Esophagus muscularis mucosa (tissue), 4 donors: ENCODE results near the gene VWA7.

Experiments used
- EP300 ChIP-seq: sonication (generic); formaldehyde crosslinking; IDR thresholded peaks from one replicate; pipeline ENCODE4 v1.6.1; 2017; ENCODE audit warnings: antibody characterized with exemption
- POLR2A ChIP-seq: fragments of 450-650 bp; IDR thresholded peaks from one replicate; pipeline ENCODE4 v1.6.1; 2017; ENCODE audit warnings: antibody characterized with exemption, moderate library complexity, mild to moderate bottlenecking, low read depth
- POLR2AphosphoS5 ChIP-seq, 2 donors: sonication (generic); formaldehyde crosslinking; IDR thresholded peaks; one replicate each; pipeline ENCODE4 v1.6.1; 2017; ENCODE audit warnings: antibody characterized with exemption in 2 of 2
- TF ChIP-seq, protein P1 (sequence below), 3 experiments: fragments of 200-600 bp in 2 of 3; fragments of 450-650 bp in 1 of 3; sonication (generic) in 2 of 3; IDR thresholded peaks; one replicate each; pipeline ENCODE4 v1.5.1; 2017 to 2019; ENCODE audit warnings: antibody characterized with exemption in 3 of 3, mild to moderate bottlenecking in 2 of 3, moderate library complexity in 1 of 3

DNA sequence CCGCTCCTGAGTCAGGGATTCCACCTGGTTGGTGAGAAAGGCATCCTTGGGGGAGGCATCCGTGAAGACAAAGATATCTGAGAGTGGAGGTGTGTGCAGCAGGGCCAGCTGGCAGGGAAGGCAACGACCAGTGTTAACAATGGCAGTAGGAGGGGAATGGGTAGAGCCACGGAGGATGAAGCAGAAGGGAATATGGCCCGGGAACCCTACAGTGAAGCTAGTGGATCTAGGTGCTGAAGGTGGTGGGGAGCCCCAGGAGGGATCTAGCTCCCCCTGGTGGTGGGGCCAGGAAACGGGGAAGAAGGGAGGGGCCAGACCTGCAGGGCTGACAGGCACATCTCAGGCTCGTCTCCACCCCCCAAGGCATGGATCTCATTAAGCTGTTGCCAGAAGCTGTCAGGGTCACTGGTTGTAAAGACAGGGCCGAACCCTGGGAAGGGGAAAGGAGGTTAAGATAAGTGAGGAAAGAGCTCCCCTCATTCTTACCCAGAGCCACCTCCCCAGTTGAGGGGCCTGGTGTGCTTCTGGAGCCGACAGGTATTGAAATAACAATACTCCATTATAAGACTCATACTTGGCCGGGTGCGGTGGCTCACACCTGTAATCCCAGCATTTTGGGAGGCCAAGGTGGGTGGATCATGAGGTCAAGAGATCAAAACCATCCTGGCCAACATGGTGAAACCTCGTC lies 7.3 kb downstream of the VWA7 start:
- TF ChIP-seq POLR2A = no peak
- no peak for TF ChIP-seq EP300
- TF ChIP-seq, protein P1, sequence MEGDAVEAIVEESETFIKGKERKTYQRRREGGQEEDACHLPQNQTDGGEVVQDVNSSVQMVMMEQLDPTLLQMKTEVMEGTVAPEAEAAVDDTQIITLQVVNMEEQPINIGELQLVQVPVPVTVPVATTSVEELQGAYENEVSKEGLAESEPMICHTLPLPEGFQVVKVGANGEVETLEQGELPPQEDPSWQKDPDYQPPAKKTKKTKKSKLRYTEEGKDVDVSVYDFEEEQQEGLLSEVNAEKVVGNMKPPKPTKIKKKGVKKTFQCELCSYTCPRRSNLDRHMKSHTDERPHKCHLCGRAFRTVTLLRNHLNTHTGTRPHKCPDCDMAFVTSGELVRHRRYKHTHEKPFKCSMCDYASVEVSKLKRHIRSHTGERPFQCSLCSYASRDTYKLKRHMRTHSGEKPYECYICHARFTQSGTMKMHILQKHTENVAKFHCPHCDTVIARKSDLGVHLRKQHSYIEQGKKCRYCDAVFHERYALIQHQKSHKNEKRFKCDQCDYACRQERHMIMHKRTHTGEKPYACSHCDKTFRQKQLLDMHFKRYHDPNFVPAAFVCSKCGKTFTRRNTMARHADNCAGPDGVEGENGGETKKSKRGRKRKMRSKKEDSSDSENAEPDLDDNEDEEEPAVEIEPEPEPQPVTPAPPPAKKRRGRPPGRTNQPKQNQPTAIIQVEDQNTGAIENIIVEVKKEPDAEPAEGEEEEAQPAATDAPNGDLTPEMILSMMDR (IDR thresholded peaks at IDR 0.05) = peak; percentile 74 to 93 (median 86)
- peak; percentile 44 to 59 for TF ChIP-seq POLR2AphosphoS5 (IDR thresholded peaks at IDR 0.05)
